Glomerular visceral epithelial cell (primary cell): ENCODE data around the gene LRRC57.
A peak's percentile ranks its signal among the peaks of the same experiment; 100 is the strongest.
"Not testable (repeated sequence)": the region's sequence is repeated elsewhere in the genome, so short reads cannot be mapped to it uniquely, and the experiment has no call there.

Experiments used
- DNase-seq: peaks from one replicate; pipeline ENCODE4 v3.0.0-alpha.2; 2016; ENCODE audit errors: extremely low spot score

LRRC57 gene

DNA sequence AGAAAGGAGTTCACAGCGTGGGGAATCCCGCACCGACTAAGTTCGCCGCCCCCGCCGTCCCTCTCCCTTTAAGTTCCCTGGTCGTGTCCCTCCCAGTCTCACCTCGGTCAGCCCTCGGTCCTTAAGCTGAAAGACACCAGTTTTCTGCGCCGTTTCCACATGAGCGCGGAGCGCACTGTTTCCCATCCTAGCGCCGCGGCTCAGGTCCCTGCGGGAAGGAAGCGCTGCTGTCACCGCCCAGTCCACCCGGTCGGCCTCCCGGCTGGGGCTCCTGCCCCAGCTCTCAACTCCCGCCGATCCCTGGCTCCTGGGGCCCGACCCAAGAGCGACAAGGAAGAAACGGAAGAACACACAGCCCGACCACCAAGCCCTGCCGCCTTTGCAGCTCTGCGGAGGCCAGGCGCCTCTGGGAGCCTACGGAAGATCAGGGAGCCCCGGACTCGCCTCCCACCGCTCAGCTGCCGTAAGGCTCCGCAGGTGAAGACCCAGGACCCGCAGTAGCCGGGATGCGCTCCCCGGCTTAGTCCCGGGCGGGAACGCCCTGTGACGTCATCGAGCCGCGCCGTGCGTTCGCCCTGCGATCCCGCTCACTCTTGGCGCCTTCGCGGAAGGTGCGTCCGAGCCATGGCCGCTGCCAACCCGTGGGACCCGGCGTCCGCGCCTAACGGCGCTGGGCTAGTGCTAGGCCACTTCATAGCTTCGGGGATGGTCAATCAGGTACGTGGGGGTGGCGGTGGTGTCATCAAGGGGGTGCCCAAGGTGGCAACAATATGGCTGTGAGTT lies at the start of gene LRRC57, which contains the start of gene HAUS2:
LRRC57 (minus strand) TSS at position 545 of the 783 bp plus-strand sequence; CDS start at position 186, 359 bp downstream.
HAUS2 (plus strand) TSS at position 590 of the 783 bp plus-strand sequence; CDS start at position 625, 35 bp downstream.
- peak; percentile 87 for DNase-seq

GRCh38 chr15:42595626-42596240 lies 47.1 kb upstream of the LRRC57 start:
- DNase-seq: no peak

DNA sequence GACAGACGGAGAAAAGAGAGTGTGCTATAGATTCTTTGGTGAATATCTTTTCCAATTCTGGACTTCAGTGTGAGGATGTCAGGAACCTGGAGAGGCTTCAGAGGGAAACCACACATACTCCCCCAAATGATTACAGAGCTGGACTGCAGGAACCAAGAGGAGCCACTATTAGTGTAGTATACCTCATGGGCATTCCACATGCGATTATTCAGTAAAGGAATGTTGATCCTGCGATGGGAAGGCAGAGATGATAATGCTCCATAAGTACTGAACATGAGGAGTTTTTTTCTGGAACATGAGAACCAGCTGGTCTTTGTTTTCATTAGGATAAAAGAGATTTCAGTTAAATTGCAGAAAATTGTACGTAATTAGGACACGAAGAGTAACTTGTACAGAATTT lies 45.5 kb upstream of the LRRC57 start:
- DNase-seq: no peak

DNA sequence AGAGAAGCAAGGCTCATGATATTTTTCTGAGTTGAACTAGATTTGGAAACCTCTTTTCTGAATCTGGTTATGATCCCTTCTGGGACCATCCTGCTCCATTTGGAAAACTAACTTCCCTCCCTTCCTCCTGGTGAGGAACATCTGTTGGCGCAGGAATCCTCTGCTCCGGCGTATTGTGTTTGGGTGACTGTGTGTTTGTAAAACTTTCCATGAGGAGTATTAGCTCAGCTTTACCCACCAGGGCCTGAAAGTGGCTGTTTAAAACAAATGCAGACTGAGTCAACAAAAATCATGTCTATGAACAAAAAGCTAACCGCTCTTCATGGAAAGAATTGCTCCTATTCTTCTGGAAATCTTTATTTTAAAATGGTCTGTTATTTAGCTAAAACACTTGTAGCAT lies 44.5 kb upstream of the LRRC57 start:
- DNase-seq: no peak

- DNase-seq: no peak
Observed at GRCh38 chr15:42592716-42593115, 44.1 kb upstream of the LRRC57 start.

DNA sequence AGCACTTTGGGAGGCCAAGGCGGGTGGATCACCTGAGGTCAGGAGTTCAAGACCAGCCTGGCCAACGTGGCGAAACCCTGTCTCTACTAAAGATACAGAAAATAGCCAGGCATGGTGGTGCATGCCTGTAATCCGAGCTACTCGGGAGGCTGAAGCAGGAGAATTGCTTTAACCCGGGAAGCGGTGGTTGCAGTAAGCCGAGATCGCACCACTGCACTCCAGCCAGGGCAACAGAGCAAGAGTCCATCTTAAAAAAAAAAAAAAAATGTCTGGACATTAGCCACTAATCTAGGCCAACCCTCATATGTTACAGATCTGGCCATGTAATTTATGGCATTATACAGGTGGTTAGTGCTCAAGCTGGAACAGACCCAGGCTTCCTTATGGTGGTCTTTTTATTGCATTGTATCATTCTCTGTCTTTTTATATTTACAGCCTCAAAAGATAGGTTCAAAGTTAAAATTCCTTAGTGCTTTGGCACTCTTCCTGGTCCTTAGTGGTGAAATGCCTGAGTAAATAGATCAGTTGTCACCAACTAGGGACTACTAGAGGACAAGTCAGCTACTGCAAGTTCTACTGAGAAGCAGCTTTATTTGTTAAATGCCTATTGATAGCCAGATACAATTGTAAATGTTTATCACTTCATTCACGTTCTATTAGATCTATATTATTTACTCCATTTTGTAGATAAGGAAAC lies 42.8 kb upstream of the LRRC57 start:
- DNase-seq: peak; percentile 49

- no peak for DNase-seq
Observed at GRCh38 chr15:42590619-42591237, 42.1 kb upstream of the LRRC57 start.

DNA sequence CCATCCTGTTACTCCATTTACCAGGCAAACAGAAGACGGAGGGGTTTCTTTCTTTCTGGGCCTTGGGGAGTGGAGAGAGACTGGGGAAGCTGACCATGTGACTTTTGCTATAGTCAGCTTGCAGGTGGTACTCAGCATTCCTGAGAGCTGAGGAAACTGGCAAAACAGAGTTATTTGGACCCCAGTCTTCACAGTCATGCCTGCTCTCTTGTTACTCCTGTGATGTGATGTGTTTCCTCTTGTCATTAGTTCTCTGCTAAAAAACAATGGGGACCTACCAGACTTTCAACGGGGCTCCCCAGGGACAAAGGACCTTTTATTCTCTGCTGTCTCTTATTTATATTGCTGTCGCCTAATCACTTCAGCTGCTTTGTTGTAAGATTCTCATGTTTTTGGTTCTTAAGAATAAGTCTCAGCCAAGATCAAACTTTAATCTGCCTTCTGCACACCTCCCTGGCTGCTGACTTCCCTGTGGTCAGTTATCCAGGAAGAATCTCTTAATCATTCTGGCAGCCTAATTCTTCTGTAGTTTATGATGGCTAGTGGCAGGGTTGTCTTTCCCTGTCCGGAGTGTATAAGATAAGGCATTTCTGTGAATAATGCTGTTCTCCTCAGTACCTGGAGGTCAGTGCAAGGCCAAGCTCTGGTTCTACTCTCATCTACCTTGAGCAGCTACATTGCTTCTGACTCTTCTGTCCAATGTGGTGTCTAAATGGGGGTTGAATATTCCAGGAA lies 35.6 kb upstream of the LRRC57 start:
- DNase-seq: peak; percentile 53

GRCh38 chr15:42582569-42583375 lies 34.2 kb upstream of the LRRC57 start:
- no peak for DNase-seq

GRCh38 chr15:42581272-42581730 lies 32.7 kb upstream of the LRRC57 start:
- DNase-seq: peak; percentile 74

- no peak for DNase-seq
Observed at GRCh38 chr15:42578984-42579537, 30.5 kb upstream of the LRRC57 start.

GRCh38 chr15:42577514-42578031 lies 29.0 kb upstream of the LRRC57 start:
- DNase-seq: peak; percentile 9

DNA sequence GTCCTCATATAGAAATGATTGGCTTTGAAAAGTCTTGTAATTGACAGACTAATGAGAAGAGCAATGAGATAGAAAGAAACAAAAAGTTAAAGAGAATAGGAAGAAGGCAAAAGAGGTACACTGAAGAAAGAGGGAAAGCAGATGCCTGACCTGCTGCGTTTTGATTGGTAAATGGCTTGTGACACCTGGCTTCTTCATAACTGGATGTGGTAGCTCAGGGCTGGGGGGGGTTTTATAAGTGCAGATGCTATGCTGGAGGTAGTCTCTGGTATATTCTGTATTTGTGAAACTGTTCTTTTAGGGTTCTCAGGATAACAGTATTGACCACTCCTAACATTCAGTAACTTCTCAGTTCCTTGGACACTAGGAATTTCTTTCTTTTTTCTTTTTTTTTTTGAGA lies 28.2 kb upstream of the LRRC57 start:
- no peak for DNase-seq

GRCh38 chr15:42576040-42576594 lies 27.5 kb upstream of the LRRC57 start:
- no peak for DNase-seq

- peak; percentile 100 for DNase-seq
Observed at GRCh38 chr15:42575188-42576039, 26.8 kb upstream of the LRRC57 start, which contains the start of gene STARD9. STARD9 (plus strand) TSS chr15:42575606; CDS start chr15:42575716, 110 bp downstream.

GRCh38 chr15:42558739-42559138 lies 10.1 kb upstream of the LRRC57 start:
- no peak for DNase-seq

GRCh38 chr15:42556550-42557207 lies 8.1 kb upstream of the LRRC57 start:
- not testable (repeated sequence) for DNase-seq

- DNase-seq: no peak
Observed at GRCh38 chr15:42553554-42553953, 5.0 kb upstream of the LRRC57 start.
